Pancreas (tissue), 10 donors: Measurements from ENCODE around the gene FOLR1. TPM values are rescaled to one million over a fixed set of nuclear protein-coding genes. Genes with fewer than 3 reads are reported as not detected.
"Not testable (repeated sequence)": the region's sequence is repeated elsewhere in the genome, so short reads cannot be mapped to it uniquely, and the experiment has no call there.

ENCODE experiments used
- ATAC-seq, 4 donors: fragments of 200-7000 bp; cut with Tn5 transposase; one replicate each; pipeline versions ENCODE4 v1.8.0 to v1.9.1; 2020; ENCODE audit warnings: mild to moderate bottlenecking in 4 of 4, moderate library complexity in 4 of 4
- DNase-seq, 6 donors: peaks; one replicate each; pipeline ENCODE4 v3.0.0-alpha.2; 2020
- FAIRE-seq: peaks from 2 replicates; lab custom pipeline; 2012; peaks lifted over from hg19 to GRCh38; lab: Jason Lieb, UNC
- H3K27ac ChIP-seq, 4 donors: fragments of 200-600 bp; sonication (generic); 1 replicate in 3 of 4; 2 replicates in 1 of 4; pipeline versions ENCODE4 v1.5.0 to v1.8.0; 2020
- H3K27me3 ChIP-seq, 4 donors: fragments of 200-600 bp; one replicate each; pipeline ENCODE4 v1.8.0; 2021
- H3K36me3 ChIP-seq, 3 donors: fragments of 200-600 bp; sonication (generic) in 1 of 3; one replicate each; pipeline versions ENCODE4 v1.5.0 to v1.8.0; 2020 to 2021
- H3K4me1 ChIP-seq, 3 donors: fragments of 200-600 bp; one replicate each; pipeline ENCODE4 v1.8.0; 2021
- H3K4me3 ChIP-seq, 4 donors: fragments of 200-600 bp; sonication (generic) in 2 of 4; one replicate each; pipeline versions ENCODE4 v1.5.0 to v1.8.0; 2020 to 2021
- H3K9me3 ChIP-seq, 4 donors: fragments of 200-600 bp; one replicate each; pipeline ENCODE4 v1.8.0; 2021
- WGBS, 2 donors: extraction: QIAGEN DNeasy Blood & Tissue Kit; methylation state at CpG; one replicate each; pipeline ENCODE4 v1.1.7; 2013; 5-methylcytosine and 5-hydroxymethylcytosine counted together
- intact Hi-C, 3 donors: fragments of 100-400 bp; cut with DNase I; formaldehyde crosslinking; loops; one replicate each; pipeline versions ENCODE4 v1.11.1 to v1.14.2; 2022
- polyA plus RNA-seq, 2 donors: library from polyadenylated mRNA; stranded (reverse); fragments of 200-250 nt; gene quantifications; one replicate each; pipeline ENCODE4 v1.2.3, GENCODE V29; 2013
- total RNA-seq, 6 donors: library from RNA; stranded (reverse); fragmentation: NEBNext Ultra II Directional in 4 of 6; extraction: Animal tissue kit (Norgen Biotek cat#: 25700) in 4 of 6; gene quantifications; one replicate each; pipeline versions ENCODE4 v1.2.1 to v1.2.4, GENCODE V29; 2021 to 2023
- TF ChIP-seq, protein P1 (sequence below), 4 donors: fragments of 200-600 bp; sonication (generic) in 3 of 4; IDR thresholded peaks; one replicate each; pipeline versions ENCODE4 v1.5.0 to v1.8.0; 2021; ENCODE audit warnings: antibody characterized with exemption in 4 of 4
- donor health status: healthy with polysubstance abuse.
- donor health status: DM: no; HTN: no; CAD: no; lungs with moderate emphysema.
- donor health status: DM: no; HTN: no; CAD: no.
- donor health status: control.
- donor health status: control.
- donor health status: Bipolar disorder and iron deficiency.
- donor health status: DM: yes; HTN: yes; CAD: no.
- donor health status: DM: no; HTN: no; CAD: no.
- donor health status: DM: no; HTN: no; CAD: no.
- donor health status: DM: yes; HTN: yes; CAD: no.

The FOLR1 gene
- total and polyA plus RNA-seq, 8 donors = 1.2 to 8.3 (median 4.5) TPM

DNA sequence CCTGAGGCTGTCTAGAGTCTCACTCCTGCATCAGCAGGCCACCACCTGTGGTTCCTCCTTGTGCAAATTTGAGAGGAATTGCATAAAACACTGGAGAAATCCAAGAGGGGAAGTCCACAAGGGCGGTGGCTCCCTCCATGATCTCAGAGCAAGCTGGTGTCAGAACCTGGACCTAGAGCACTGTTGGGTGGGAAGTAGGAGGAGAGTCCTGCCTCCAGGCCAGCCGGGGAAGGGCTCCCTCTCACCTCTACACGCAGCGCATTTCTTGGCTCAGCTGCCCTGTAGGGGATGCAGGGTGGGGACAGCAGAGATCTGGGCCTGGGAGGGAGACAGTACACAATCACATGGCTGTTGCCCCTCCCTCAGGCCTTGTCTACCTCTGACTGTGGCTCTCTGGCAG, 19.9 kb upstream of the FOLR1 start:
- H3K27me3 ChIP-seq, H3K4me3 ChIP-seq, ATAC-seq, H3K9me3 ChIP-seq, H3K4me1 ChIP-seq, H3K36me3 ChIP-seq, H3K27ac ChIP-seq, FAIRE-seq, DNase-seq, intact Hi-C loops: not testable (repeated sequence)
- WGBS, 2 donors = 78 to 80% methylated on average over 4 of the region's 4 CpGs

DNA sequence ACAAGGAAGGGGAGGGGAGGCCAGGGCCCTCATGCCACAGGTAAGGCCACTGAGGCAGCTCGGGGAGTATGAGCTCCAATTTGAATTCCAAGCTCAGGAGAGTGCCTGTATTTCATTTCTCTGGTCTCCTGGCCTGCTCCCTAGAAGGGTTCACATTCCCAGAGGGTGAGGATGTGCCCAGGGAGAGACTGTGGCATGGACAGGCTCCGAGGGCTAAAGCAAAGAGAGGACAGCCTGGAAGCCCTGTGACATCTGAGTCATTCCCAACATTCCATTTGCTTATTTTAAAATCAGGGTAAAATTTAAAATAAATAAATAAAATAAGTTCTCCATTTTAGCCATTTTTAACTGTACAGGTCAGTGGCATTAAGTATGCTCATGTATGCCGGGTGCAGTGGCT, 18.6 kb upstream of the FOLR1 start:
- Histone ChIP-seq H3K4me3 (no peak overlapping the region), H3K27ac (no peak overlapping the region), H3K4me1 (no peaks in the 10 kb centered on the region), H3K9me3 (no peaks in the 10 kb centered on the region), H3K36me3 (no peaks in the 10 kb centered on the region), H3K27me3 (no peaks in the 10 kb centered on the region)
- TF ChIP-seq, protein P1, sequence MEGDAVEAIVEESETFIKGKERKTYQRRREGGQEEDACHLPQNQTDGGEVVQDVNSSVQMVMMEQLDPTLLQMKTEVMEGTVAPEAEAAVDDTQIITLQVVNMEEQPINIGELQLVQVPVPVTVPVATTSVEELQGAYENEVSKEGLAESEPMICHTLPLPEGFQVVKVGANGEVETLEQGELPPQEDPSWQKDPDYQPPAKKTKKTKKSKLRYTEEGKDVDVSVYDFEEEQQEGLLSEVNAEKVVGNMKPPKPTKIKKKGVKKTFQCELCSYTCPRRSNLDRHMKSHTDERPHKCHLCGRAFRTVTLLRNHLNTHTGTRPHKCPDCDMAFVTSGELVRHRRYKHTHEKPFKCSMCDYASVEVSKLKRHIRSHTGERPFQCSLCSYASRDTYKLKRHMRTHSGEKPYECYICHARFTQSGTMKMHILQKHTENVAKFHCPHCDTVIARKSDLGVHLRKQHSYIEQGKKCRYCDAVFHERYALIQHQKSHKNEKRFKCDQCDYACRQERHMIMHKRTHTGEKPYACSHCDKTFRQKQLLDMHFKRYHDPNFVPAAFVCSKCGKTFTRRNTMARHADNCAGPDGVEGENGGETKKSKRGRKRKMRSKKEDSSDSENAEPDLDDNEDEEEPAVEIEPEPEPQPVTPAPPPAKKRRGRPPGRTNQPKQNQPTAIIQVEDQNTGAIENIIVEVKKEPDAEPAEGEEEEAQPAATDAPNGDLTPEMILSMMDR (IDR thresholded peaks at IDR 0.05) = no peak
- ATAC-seq = no peak
- WGBS, 2 donors = 69 to 81% methylated on average over 3 of the region's 3 CpGs
- intact Hi-C loops = no loop called here
- no peak for DNase-seq
- FAIRE-seq = no peak

DNA sequence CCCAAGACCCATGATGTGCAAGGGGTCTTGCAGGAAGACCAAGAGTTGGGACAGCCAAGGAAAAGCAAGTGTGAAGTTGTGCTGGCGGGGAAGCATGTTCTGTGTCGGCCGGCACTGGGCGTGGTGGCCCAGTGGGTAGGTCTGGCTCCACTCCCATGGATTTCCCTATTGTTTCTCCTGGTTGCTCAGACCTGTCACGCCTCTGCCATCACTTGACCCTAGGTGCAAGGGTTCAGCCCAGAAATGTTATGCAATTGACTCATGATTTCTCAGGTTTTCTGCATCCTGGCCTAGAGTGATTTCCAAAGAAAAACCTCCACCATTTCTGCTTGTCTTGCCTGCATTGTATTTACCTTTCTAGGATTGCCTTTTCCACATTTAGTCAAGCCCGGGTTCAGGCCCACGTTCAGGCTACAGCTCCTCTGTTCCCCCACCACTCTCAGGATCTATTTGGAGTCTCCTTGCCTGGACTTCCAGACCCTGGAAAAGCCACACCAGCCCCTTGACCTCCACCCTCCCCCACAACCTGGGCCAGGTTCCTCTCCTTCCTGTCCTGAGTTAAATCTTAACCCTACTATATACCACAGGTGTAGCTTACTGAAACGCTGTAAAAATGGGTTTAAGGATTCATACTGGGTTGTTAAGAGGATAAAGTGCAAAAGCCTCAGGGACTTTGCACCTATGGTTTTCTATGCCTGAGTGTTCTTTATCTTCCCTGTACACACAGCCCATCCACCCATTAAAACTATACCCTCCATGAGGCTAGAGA, 17.5 kb upstream of the FOLR1 start:
- no peaks in the 10 kb centered on the region for H3K27me3 ChIP-seq
- H3K9me3 ChIP-seq = no peaks in the 10 kb centered on the region
- ATAC-seq (no peak), FAIRE-seq (no peak), DNase-seq (no peak)
- intact Hi-C loops = no loop called here
- no peaks in the 10 kb centered on the region for H3K36me3 ChIP-seq
- WGBS, 2 donors = 71 to 81% methylated on average over 8 of the region's 8 CpGs
- TF ChIP-seq, protein P1 (IDR thresholded peaks at IDR 0.05) = no peak
- no peak overlapping the region for H3K27ac ChIP-seq
- no peak overlapping the region for H3K4me3 ChIP-seq
- no peaks in the 10 kb centered on the region for H3K4me1 ChIP-seq

DNA sequence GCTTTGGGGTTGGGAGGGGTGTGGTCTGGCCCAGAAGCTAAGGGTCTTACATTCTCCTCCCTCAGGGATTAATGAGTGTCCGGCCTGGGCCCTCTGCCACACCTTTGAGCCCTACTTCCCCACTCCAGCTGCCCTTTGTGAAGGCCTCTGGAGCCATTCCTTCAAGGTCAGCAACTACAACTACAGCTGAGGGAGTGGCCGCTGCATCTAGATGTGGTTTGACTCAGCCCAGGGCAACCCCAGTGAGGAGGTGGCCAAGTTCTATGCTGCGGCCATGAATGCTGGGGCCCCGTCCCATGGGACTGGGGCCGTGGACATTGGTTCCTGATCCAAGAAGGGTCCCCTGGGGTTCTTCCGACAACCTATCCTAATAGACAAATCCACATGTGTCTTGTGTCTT, 14.3 kb upstream of the FOLR1 start:
- no peak for FAIRE-seq
- 84 to 89% methylated on average over 6 of the region's 6 CpGs for WGBS, 2 donors
- H3K4me3 ChIP-seq = no peak overlapping the region
- TF ChIP-seq, protein P1 (IDR thresholded peaks at IDR 0.05) = no peak
- no peaks in the 10 kb centered on the region for H3K4me1 ChIP-seq
- ATAC-seq = no peak
- intact Hi-C loops = no loop called here
- H3K27ac ChIP-seq = no peak overlapping the region
- H3K9me3 ChIP-seq = no peaks in the 10 kb centered on the region
- no peaks in the 10 kb centered on the region for H3K27me3 ChIP-seq
- DNase-seq = no peak
- no peaks in the 10 kb centered on the region for H3K36me3 ChIP-seq

DNA sequence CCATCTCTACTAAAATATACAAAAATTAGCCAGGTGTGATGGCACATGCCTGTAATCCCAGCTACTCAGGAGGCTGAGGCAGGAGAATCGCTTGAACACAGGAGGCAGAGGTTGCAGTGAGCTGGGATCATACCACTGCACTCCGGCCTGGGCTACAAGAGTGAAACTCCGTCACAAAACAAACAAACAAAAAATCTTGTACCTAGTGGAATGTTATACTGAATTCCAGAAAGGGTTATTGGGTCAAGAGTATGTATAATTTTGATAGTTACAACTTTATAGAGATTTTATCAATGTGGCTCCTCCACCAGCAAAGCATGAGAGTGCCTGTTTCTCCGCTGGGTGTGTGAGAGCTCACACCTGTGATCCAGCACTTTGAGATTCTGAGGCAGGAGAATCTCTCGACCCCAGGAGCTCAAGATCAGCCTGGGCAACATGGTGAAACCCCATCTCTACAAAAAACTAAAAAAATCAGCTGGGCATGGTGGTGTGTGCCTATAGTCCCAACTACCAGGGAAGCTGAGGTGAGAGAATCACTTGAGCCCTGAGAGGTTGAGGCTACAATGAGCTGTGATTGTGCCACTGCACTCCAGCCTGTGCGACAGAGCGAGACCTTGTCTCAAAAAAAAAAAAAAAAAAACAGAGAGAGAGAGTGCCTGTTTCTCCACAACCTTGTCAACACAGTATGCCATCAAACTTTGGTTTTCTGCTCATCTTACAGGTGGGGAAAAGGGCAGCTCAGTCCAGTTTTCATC, 12.7 kb upstream of the FOLR1 start:
- no peaks in the 10 kb centered on the region for H3K36me3 ChIP-seq
- no peaks in the 10 kb centered on the region for H3K9me3 ChIP-seq
- 63 to 69% methylated on average over 7 of the region's 7 CpGs for WGBS, 2 donors
- ATAC-seq (no peak), DNase-seq (no peak), FAIRE-seq (no peak)
- TF ChIP-seq, protein P1 (IDR thresholded peaks at IDR 0.05) = no peak
- no peak overlapping the region for H3K27ac ChIP-seq
- no peaks in the 10 kb centered on the region for H3K27me3 ChIP-seq
- no peak overlapping the region for H3K4me3 ChIP-seq
- H3K4me1 ChIP-seq = no peaks in the 10 kb centered on the region
- intact Hi-C loops = no loop called here
